ENCODE results near the gene MBD6. TPM values are rescaled to one million over a fixed set of nuclear protein-coding genes. Genes with fewer than 3 reads are reported as not detected.

Gene MBD6
- total RNA-seq, 1 donor from 2014 or later: 108 TPM

DNA sequence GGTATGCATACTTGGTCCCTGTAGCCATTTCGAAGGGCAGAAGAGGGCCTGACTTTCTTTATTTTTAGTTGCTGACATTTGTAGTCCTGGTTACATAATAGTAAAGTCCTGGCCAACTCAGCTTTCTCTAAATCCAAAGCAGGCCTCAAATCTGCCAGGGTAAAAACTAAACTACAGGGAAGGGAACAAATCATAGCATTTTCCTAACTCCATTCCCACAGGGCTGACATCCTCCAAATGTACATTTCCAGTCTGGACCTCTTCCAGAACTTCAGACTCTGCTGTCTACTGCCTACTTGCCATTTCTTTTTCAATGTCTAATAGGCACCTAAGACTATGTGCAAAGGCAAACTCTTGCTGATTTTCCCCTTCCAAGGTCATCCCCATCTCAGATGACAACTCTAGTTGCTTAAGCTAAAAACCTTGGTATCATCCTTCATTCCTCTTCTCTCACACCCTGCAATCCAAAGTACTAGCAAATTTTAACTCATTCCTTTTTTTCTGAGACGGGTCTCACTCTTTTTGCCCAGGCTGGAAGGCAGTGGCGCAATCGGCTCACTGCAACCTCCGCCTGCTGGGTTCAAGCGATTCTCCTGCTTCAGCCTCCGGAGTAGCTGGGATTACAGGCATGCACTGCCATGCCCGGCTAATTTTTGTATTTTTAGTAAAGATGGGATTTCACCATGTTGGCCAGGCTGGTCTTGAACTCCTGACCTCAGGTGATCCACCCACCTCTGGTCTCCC lies 4.3 kb upstream of the MBD6 start:
- Mint-ChIP-seq H3K27me3 (ENCODE audit: unreplicated experiment) (peaks cover 25% of the 10 kb centered on the region), H3K9me3 (ENCODE audit: unreplicated experiment) (peaks cover 38% of the 10 kb centered on the region), H3K4me1 (ENCODE audit: low read depth, unreplicated experiment) (peaks cover 20% of the 10 kb centered on the region), H3K4me3 (ENCODE audit: unreplicated experiment) (peak overlapping the region; percentile 95), H3K36me3 (ENCODE audit: unreplicated experiment) (peaks cover 7% of the 10 kb centered on the region), H3K27ac (ENCODE audit: unreplicated experiment) (peak overlapping the region; percentile 91)
- TF ChIP-seq, protein P1, sequence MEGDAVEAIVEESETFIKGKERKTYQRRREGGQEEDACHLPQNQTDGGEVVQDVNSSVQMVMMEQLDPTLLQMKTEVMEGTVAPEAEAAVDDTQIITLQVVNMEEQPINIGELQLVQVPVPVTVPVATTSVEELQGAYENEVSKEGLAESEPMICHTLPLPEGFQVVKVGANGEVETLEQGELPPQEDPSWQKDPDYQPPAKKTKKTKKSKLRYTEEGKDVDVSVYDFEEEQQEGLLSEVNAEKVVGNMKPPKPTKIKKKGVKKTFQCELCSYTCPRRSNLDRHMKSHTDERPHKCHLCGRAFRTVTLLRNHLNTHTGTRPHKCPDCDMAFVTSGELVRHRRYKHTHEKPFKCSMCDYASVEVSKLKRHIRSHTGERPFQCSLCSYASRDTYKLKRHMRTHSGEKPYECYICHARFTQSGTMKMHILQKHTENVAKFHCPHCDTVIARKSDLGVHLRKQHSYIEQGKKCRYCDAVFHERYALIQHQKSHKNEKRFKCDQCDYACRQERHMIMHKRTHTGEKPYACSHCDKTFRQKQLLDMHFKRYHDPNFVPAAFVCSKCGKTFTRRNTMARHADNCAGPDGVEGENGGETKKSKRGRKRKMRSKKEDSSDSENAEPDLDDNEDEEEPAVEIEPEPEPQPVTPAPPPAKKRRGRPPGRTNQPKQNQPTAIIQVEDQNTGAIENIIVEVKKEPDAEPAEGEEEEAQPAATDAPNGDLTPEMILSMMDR (IDR thresholded peaks at IDR 0.05; ENCODE audit: partially characterized antibody, unreplicated experiment): no peak
- no peak for DNase-seq

DNA sequence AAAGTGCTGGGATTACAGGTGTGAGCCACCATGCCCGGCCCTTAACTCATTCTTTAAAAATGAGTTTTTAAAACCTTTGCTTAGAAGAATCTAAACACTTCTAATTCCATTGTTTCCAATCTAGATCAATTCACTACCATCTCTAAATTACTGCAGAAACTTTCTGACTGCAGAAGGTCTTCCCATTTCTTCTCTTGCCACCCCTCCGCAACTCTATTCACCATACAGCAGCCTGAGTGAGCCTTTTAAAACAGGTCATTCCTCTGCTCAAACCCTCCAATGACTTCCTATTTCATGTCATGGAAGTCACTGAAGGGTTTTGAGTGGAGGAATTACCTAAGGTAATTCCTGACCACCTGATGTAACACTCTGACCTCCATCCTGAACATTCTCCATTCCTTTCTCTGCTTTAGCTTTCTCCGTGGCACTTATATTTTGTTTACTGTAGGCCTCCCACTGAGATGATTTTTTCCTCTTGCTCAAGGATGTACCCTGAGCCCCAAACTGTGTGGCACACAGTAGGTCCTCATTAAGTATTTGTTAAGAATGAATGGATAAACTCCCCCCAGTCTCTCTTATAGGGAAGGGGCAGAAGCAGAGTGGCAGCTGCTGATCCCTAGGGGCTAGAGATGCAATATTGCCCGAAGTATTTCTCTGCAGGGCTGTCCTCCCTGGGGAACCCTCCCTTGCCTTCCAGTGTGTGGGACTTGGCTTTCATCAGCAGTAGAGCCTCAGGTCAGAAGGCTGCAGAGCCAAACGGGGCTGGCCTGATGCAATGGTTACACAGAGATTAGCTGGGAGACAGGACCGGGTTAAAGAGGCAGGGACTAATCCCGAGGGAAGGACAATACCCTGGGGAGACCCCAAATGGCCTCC lies 3.5 kb upstream of the MBD6 start:
- H3K4me3 Mint-ChIP-seq (ENCODE audit: unreplicated experiment): peak overlapping the region; percentile 95
- H3K4me1 Mint-ChIP-seq (ENCODE audit: low read depth, unreplicated experiment): peaks cover 24% of the 10 kb centered on the region
- H3K36me3 Mint-ChIP-seq (ENCODE audit: unreplicated experiment): peaks cover 7% of the 10 kb centered on the region
- DNase-seq: peak; percentile 78
- H3K27me3 Mint-ChIP-seq (ENCODE audit: unreplicated experiment): peaks cover 30% of the 10 kb centered on the region
- H3K9me3 Mint-ChIP-seq (ENCODE audit: unreplicated experiment): peaks cover 43% of the 10 kb centered on the region
- peak overlapping the region; percentile 91 for H3K27ac Mint-ChIP-seq (ENCODE audit: unreplicated experiment)
- TF ChIP-seq, protein P1 (IDR thresholded peaks at IDR 0.05; ENCODE audit: partially characterized antibody, unreplicated experiment): no peak

DNA sequence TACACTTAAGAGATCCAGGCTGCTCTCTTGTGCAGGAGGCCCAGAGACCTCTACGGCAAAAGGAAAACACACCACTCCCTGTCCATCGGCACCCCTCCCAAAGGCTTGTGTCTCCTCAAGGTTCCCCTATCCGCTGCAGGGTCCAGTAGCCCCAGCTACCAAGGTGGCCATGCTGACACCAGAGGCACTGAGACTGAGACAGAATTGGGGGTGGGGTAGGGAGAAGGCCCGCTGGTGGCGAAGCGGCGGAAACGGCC lies 2.9 kb upstream of the MBD6 start:
- peak overlapping the region; percentile 95 for H3K4me3 Mint-ChIP-seq (ENCODE audit: unreplicated experiment)

DNA sequence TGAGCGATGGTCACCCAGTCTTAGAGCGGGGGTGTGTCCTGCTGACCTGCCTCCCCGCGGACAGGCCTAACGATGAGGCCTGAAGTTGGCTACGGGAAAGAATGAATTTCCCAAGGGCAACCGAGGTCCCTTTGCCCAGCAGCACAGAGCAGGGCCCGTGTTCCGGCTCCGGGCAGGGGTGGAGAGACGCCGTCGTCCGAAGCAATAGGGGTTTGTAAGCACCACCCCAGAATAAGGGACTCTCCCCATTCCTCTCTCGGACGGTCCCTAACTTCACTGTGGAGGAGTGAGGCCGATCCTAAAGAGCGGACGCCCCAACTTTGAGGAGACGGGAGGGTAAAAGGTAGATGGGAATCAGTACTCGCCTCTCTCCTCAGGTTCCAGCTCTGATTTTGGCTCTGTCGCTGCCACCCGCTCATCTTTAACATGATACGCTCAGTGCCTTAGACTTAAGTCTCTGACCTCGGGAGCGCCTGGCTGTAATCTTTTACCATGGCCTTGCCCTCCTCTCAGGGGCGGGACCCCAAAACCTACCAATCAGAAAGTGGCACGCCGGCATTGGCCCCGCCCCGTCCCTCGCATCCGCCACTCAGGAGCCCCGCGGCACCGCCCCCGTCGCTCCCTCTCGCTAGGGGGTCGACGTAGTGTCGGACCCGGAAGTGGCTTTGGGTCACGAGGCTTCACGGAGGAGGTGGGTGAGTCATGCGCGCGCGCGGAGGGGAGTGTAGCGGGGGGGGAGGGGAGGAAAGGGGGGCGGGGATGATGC lies 2.4 kb upstream of the MBD6 start, which contains the start of gene DDIT3:
DDIT3 (minus strand) TSS at position 462 of the 766 bp plus-strand sequence. CDS start 3,108 bp downstream, outside the sequence.
- Mint-ChIP-seq H3K27me3 (ENCODE audit: unreplicated experiment) (peaks cover 38% of the 10 kb centered on the region), H3K36me3 (ENCODE audit: unreplicated experiment) (peaks cover 7% of the 10 kb centered on the region), H3K4me3 (ENCODE audit: unreplicated experiment) (peak within 1 kb of the TSS; percentile 95), H3K4me1 (ENCODE audit: low read depth, unreplicated experiment) (peaks cover 34% of the 10 kb centered on the region), H3K9me3 (ENCODE audit: unreplicated experiment) (peaks cover 45% of the 10 kb centered on the region), H3K27ac (ENCODE audit: unreplicated experiment) (peak within 1 kb of the TSS; percentile 99)
- DNase-seq: peak; percentile 100
- TF ChIP-seq, protein P1 (IDR thresholded peaks at IDR 0.05; ENCODE audit: partially characterized antibody, unreplicated experiment): no peak

More for the DNA sequence above, 2.9 kb upstream of the MBD6 start:
- Mint-ChIP-seq H3K9me3 (ENCODE audit: unreplicated experiment) (peaks cover 43% of the 10 kb centered on the region), H3K27ac (ENCODE audit: unreplicated experiment) (peak overlapping the region; percentile 91), H3K36me3 (ENCODE audit: unreplicated experiment) (peaks cover 7% of the 10 kb centered on the region), H3K27me3 (ENCODE audit: unreplicated experiment) (peaks cover 34% of the 10 kb centered on the region), H3K4me1 (ENCODE audit: low read depth, unreplicated experiment) (peaks cover 30% of the 10 kb centered on the region)
- TF ChIP-seq, protein P1 (IDR thresholded peaks at IDR 0.05; ENCODE audit: partially characterized antibody, unreplicated experiment): no peak
- DNase-seq: no peak

Measured in glutamatergic neuron (in vitro differentiated cells).